HepG2 (cell line): ENCODE measurements around the gene PRDX6. TPM values are rescaled to one million over a fixed set of nuclear protein-coding genes. Genes with fewer than 3 reads are reported as not detected.

Source experiments
- AKNA ChIP-seq: sonication (generic); formaldehyde crosslinking; IDR thresholded peaks from 2 replicates; pipeline ENCODE4 v1.4.0; 2020; ENCODE audit warnings: missing genetic modification reagents, borderline replicate concordance
- ATM ChIP-seq: fragments of 450-650 bp; IDR thresholded peaks from 2 replicates; pipeline ENCODE4 v1.7.1; 2017; ENCODE audit warnings: mild to moderate bottlenecking, borderline replicate concordance
- FOXP1 ChIP-seq, 2 experiments: fragments of 450-650 bp in 1 of 2; IDR thresholded peaks; 2 replicates each; pipeline ENCODE4 v1.6.1; 2017 to 2018; ENCODE audit warnings: antibody characterized with exemption in 1 of 2
- GMEB2 ChIP-seq: IDR thresholded peaks from 2 replicates; pipeline ENCODE4 v1.6.1; 2016; ENCODE audit warnings: missing biosample characterization, missing genetic modification reagents, low read depth
- GPN1 ChIP-seq: sonication (generic); formaldehyde crosslinking; IDR thresholded peaks from 2 replicates; pipeline ENCODE4 v1.5.1; 2020; ENCODE audit warnings: missing genetic modification reagents, borderline replicate concordance
- NCOA2 ChIP-seq: sonication (generic); formaldehyde crosslinking; IDR thresholded peaks from 2 replicates; pipeline ENCODE4 v1.8.0; 2022; ENCODE audit warnings: inconsistent platforms
- NCOR1 ChIP-seq: fragments of 200-600 bp; sonication (generic); IDR thresholded peaks from 2 replicates; pipeline ENCODE4 v1.7.0; 2017; ENCODE audit warnings: antibody characterized with exemption, low read length, borderline replicate concordance
- PHB2 ChIP-seq: fragments of 450-650 bp; IDR thresholded peaks from 2 replicates; pipeline ENCODE4 v1.6.1; 2018; ENCODE audit not compliant: partially characterized antibody
- SMARCC2 ChIP-seq: fragments of 450-650 bp; IDR thresholded peaks from 2 replicates; pipeline ENCODE4 v1.6.1; 2017; ENCODE audit warnings: antibody characterized with exemption, mild to moderate bottlenecking
- STAT5B ChIP-seq: sonication (generic); formaldehyde crosslinking; IDR thresholded peaks from 2 replicates; pipeline ENCODE4 v1.4.0; 2020; ENCODE audit warnings: missing genetic modification reagents
- ZFP36L2 ChIP-seq: sonication (generic); formaldehyde crosslinking; IDR thresholded peaks from 2 replicates; pipeline ENCODE4 v1.4.0; 2020; ENCODE audit warnings: missing genetic modification reagents
- ZIK1 ChIP-seq: sonication (generic); formaldehyde crosslinking; IDR thresholded peaks from 2 replicates; pipeline ENCODE4 v1.5.0; 2020; ENCODE audit warnings: mild to moderate bottlenecking, low read depth, missing genetic modification reagents, borderline replicate concordance
- ZNF329 ChIP-seq: sonication (generic); formaldehyde crosslinking; IDR thresholded peaks from 2 replicates; pipeline ENCODE4 v1.9.0; 2021; ENCODE audit warnings: low read depth, mild to moderate bottlenecking, missing genetic modification reagents
- ZNF382 ChIP-seq: sonication (generic); formaldehyde crosslinking; IDR thresholded peaks from 2 replicates; pipeline ENCODE4 v1.5.0; 2020; ENCODE audit warnings: missing genetic modification reagents, mild to moderate bottlenecking, borderline replicate concordance
- ZNF552 ChIP-seq: sonication (generic); formaldehyde crosslinking; IDR thresholded peaks from 2 replicates; pipeline ENCODE4 v1.9.0; 2022; ENCODE audit warnings: missing genetic modification reagents, mild to moderate bottlenecking, borderline replicate concordance
- ZNF652 ChIP-seq: IDR thresholded peaks from 2 replicates; pipeline ENCODE4 v1.6.1; 2016; ENCODE audit warnings: low read depth, borderline replicate concordance
- ZNF781 ChIP-seq: sonication (generic); formaldehyde crosslinking; IDR thresholded peaks from 2 replicates; pipeline ENCODE4 v1.5.1; 2020; ENCODE audit warnings: borderline replicate concordance, mild to moderate bottlenecking, missing genetic modification reagents; ENCODE audit errors: not compliant biosample characterization
- ZSCAN31 ChIP-seq: sonication (generic); formaldehyde crosslinking; IDR thresholded peaks from 2 replicates; pipeline ENCODE4 v1.5.0; 2020; ENCODE audit warnings: low read depth, mild to moderate bottlenecking, missing genetic modification reagents
- polyA plus RNA-seq, 8 experiments: library from polyadenylated mRNA; depleted of rRNA in 3 of 8; stranded (reverse) in 7 of 8; unstranded in 1 of 8; fragments of >200 nt; fragmentation: Illumina TruSeq in 4 of 8; extraction: Trizol in 4 of 8; gene quantifications; 2 replicates each; pipeline versions ENCODE4 v1.2.1 to v1.2.3, GENCODE V29; 2011 to 2016; ENCODE audit warnings: low read depth in 4 of 8, missing spikeins in 1 of 8, mixed read lengths in 1 of 8; ENCODE audit not compliant: insufficient read depth in 1 of 8
- total RNA-seq, 5 experiments: library from RNA; depleted of rRNA; stranded (reverse); fragments of >200 nt; fragmentation: Illumina TruSeq; extraction: Trizol; gene quantifications; 2 replicates each; pipeline ENCODE4 v1.2.3, GENCODE V29; 2016; ENCODE audit warnings: low read depth in 1 of 5
- TF ChIP-seq, protein P1 (sequence below): sonication (generic); formaldehyde crosslinking; IDR thresholded peaks from 2 replicates; pipeline ENCODE4 v1.5.1; 2020; ENCODE audit warnings: mild to moderate bottlenecking, missing genetic modification reagents, borderline replicate concordance
- TF ChIP-seq, protein P2 (sequence below): sonication (generic); formaldehyde crosslinking; IDR thresholded peaks from 2 replicates; pipeline ENCODE4 v1.5.0; 2020; ENCODE audit warnings: missing genetic modification reagents, mild to moderate bottlenecking, borderline replicate concordance

PRDX6 gene
- total and polyA plus RNA-seq, 2 of the 13 experiments (the other 11 are each of a cell fraction or from before 2014, with no cell fraction given) = 224 to 309 TPM

GRCh38 chr1:173477286-173478093 lies at the start of gene PRDX6 (continued):
- TF ChIP-seq, protein P1, sequence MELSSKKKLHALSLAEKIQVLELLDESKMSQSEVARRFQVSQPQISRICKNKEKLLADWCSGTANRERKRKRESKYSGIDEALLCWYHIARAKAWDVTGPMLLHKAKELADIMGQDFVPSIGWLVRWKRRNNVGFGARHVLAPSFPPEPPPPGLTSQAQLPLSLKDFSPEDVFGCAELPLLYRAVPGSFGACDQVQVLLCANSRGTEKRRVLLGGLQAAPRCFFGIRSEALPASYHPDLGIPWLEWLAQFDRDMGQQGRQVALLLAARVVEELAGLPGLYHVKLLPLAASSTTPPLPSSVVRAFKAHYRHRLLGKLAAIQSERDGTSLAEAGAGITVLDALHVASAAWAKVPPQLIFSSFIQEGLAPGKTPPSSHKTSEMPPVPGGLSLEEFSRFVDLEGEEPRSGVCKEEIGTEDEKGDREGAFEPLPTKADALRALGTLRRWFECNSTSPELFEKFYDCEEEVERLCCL (CRISPR knock-in tag) = no peak
- TF ChIP-seq GMEB2 (CRISPR knock-in tag) (no peak), PHB2 (no peak), ZSCAN31 (CRISPR knock-in tag) (no peak), NCOA2 (0 out of 2 replicates have a peak, but pooled peaks have one; percentile 11), ZFP36L2 (CRISPR knock-in tag) (no peak), NCOR1 (no peak; the same call in 1 of the 2 replicates), ZNF382 (CRISPR knock-in tag) (no peak), AKNA (CRISPR knock-in tag) (peak; percentile 68; the same call in 1 of the 2 replicates), STAT5B (CRISPR knock-in tag) (no peak), ZNF552 (CRISPR knock-in tag) (0 out of 2 replicates have a peak, but pooled peaks have one; percentile 37), ZNF652 (no peak), ZNF781 (CRISPR knock-in tag) (no peak), ZNF329 (CRISPR knock-in tag) (no peak), FOXP1 (IDR thresholded peaks at IDR 0.05) (no peak), FOXP1 (CRISPR knock-in tag; IDR thresholded peaks at IDR 0.05) (no peak), ZIK1 (CRISPR knock-in tag) (no peak; the same call in 1 of the 2 replicates), GPN1 (no peak), SMARCC2 (no peak), ATM (no peak)
- TF ChIP-seq, protein P2, sequence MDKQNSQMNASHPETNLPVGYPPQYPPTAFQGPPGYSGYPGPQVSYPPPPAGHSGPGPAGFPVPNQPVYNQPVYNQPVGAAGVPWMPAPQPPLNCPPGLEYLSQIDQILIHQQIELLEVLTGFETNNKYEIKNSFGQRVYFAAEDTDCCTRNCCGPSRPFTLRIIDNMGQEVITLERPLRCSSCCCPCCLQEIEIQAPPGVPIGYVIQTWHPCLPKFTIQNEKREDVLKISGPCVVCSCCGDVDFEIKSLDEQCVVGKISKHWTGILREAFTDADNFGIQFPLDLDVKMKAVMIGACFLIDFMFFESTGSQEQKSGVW (CRISPR knock-in tag) = no peak
